HG02981 (cell line): ENCODE measurements around the gene GPATCH11.

ENCODE experiments used
- ATAC-seq: cut with Tn5 transposase; IDR thresholded peaks from one replicate; pipeline ENCODE4 v1.9.1; 2021; ENCODE audit warnings: mild to moderate bottlenecking, moderate library complexity; ENCODE audit not compliant: unreplicated experiment

Gene GPATCH11

GRCh38 chr2:37083873-37084794 is at the start of gene GPATCH11, which contains the start of gene HEATR5B:
Gene GPATCH11, plus strand, starts transcription at chr2:37084518. Its CDS starts 3,864 bp downstream, at chr2:37088382.
Gene HEATR5B, minus strand, starts transcription at chr2:37084372. Its CDS starts 958 bp downstream, at chr2:37083414.
- peak; percentile 84 for ATAC-seq

DNA sequence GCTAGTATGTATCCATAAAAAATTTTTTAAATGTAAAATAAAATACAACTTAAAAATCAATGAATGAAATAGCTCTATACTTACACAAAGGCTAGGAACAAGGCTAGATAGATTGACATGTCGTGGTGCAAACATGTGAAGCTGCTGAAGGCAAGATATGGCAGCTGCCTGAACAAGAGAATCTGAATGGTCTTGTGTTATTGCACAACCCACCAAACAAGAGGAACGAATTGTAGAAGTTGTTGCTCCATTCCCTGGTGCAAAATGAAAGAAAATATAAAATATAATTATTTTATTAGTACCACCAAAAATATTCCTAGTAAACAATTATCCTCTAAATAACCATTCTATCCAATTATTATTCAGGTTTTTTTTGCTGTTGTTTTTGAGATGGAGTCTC is 46.5 kb upstream of the GPATCH11 start:
- ATAC-seq: no peak

DNA sequence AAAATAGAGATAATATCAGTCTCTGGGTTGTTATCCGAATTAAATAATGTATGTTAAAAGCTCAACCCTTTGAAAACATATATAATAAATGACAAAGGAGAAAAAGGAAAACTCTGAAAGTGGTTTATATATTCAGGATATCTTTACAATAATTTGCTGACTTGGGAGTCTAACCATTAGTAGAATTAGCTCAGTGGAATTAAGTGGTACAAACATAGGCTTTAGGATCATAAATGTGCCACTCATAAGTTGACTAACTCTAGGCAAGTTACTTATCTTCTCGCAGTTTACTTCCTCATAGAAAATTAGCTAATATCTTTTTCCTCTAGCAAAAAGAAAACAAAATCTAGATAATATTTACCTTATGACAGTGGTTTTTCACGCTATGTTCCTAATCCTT is 44.7 kb upstream of the GPATCH11 start:
- no peak for ATAC-seq

DNA sequence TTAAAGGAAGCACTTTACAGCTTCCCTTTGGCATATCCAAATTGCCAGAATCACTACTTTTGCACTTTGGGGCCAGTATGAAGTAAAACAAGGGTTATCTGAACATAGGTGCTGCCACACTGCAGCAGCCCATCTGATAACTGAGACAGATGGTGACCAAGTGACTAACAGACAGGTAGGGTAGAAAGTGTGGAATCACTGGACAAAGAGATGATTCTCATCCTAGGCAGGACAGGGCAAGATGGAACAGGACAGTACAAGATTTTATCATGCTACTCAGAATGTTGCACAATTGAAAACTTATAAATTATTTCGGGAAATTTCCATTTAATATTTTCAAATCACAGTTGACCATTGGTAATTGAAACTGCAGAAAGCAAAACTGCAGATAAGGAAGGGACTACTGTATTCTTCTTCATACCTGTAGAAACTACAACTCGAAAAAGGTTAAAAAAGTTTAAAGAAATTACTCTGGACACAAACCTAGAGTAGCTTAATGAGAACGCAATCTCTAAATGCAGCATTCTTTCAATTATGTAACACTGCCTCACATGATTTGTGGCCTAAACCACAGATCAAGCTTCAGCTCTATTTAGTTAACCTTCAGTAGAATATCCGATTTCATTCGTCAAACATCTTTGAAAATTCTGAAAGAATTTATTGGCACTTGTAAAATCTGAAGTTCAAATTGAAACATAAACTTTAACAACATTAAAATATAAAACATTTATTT is 31.6 kb upstream of the GPATCH11 start:
- ATAC-seq: no peak

- no peak for ATAC-seq
Observed at GRCh38 chr2:37059841-37060240, 24.5 kb upstream of the GPATCH11 start.

DNA sequence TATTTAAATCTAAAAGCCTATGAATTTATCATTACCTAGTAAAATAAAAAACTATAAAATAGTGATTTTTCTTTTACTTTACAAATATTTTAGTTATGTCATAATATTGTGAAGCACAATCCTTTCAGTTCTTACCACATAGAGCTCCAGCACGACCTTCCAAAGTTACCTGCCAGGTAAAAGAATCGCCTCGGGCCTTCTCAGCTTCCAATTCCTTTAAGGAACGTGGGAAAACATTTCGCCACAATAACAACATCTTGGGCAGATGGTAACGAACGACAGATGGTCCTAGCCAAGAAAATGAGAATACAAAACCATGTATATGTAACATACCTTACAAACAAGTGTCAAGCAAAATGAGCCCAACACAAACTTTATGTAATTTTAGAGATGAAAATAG is 23.9 kb upstream of the GPATCH11 start:
- no peak for ATAC-seq

DNA sequence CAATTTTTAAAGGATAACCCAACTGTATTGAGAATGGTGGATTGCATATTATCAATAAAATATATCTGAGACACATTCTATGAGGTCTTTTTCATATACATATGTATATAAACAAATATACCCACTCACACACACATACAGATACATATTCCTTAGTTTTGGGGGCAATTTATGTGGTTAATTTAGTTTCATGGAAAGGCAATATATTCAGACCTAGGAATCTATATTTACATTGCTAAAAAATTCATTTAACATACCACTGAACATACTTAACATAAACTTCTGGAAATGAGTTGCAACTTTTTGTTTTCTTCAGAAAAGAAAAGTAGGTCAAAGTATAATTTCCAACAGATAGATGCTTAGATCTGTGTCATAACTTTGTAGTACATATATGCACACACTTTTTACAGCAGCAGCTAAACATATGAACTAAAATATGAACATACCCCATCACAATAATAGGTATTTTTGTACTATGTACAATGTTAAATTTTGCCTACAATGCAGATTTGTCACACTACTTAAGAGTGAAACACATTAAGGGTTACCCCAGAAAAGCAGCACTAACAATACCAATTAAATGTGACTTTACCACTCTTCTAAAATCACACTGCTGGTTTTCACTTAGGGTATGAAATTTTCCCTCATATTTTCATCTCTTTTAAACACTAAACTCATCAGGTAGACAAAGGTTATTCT is 23.2 kb upstream of the GPATCH11 start:
- no peak for ATAC-seq

DNA sequence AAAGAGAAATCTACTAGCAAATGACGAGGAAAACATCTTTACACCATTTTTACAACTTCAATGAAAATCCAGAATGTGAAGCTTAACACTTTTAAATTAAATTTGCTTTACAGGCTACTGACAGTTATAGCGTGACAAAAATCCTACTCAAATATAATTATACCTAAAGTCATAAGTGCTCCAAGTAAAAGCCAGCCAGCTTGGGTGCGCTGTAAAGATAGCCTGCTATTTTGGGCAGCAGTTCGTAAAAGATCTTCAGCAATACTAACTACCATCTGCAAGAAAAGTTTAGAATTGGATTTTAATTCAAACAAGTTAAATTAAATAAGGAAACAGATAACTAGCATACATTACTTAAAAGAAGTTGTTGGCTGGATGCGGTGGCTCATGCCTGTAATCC is 22.5 kb upstream of the GPATCH11 start:
- ATAC-seq: no peak

- no peak for ATAC-seq
Observed at GRCh38 chr2:37068686-37069085, 15.6 kb upstream of the GPATCH11 start.

GRCh38 chr2:37070931-37071330 is 13.4 kb upstream of the GPATCH11 start:
- ATAC-seq: no peak

GRCh38 chr2:37080266-37080665 is 4.1 kb upstream of the GPATCH11 start:
- ATAC-seq: no peak

DNA sequence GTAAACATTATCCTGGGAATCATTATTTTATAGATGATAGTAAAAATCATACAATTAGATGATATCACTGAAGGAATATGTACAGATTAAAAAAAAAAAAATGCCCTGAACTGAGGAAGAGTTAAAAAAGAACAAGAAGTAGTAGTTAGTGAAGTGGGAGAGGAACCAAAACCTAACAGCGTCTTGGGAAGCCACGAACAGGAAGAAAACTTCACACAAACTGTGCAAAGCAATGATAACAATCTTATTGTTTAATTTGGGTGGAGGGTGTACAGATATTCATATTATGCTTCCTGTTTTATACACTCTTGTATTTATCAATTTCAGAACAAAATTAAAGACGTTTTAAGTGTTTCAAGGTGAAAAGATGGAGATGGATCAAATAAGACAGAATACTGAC is 3.6 kb upstream of the GPATCH11 start:
- ATAC-seq: no peak

- no peak for ATAC-seq
Observed at GRCh38 chr2:37084797-37085196, 479 bp downstream of the GPATCH11 start.

- no peak for ATAC-seq
Observed at GRCh38 chr2:37085731-37086147, 1.4 kb downstream of the GPATCH11 start.

- peak; percentile 91 for ATAC-seq
Observed at GRCh38 chr2:37090019-37090477, 5.7 kb downstream of the GPATCH11 start.

DNA sequence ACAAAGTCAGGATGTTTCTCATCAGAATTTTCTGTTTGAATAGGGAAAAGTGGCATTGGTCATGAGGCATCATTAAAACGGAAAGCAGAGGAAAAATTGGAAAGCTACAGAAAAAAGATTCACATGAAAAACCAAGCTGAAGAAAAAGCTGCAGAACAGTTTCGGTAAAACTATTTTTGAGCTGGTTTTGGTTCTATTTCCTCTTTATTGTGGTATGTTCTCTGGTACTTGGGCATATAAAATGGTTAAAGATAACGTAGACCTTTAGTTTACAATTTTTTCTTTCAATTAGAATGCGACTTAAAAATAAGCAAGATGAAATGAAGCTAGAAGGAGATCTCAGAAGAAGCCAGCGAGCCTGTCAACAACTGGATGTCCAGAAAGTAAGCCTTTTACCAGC is 7.6 kb downstream of the GPATCH11 start:
- ATAC-seq: peak; percentile 38

- ATAC-seq: no peak
Observed at GRCh38 chr2:37096568-37096967, 12.2 kb downstream of the GPATCH11 start.

DNA sequence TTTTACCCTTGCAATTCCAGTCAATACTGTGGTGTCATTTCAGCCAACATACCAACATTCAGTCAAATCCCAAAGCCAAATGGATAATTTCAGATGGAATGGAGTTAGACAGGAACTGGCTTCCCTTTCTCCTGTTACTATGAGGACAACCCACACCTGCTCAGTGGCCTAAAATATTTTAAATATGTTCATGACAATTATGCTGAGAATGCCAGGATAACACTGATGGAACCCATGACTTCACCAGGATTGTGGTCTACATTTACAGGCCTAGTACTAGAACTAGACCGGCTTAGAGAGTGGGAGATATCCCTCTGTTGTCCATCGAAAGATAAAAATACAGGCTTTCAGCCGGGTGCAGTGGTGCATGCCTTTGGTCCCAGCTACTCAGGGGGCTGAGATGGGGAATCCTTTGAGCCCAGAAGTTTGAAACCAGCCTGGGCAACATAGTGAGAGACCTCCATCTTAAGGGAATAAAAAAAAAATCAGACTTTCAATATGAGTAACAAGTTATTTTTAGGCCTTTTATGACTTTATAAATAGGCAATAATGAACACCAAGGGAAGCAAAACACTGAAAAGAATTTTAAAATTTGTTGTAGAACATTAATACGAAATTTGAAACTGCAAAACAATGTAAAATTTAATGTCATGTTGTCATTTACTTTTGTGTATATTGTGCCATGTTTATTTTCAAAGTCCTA is 14.2 kb downstream of the GPATCH11 start:
- ATAC-seq: no peak

GRCh38 chr2:37100054-37100453 is 15.7 kb downstream of the GPATCH11 start:
- ATAC-seq: no peak

GRCh38 chr2:37102588-37102987 is 18.3 kb downstream of the GPATCH11 start:
- ATAC-seq: no peak

GRCh38 chr2:37104178-37104577 is 19.9 kb downstream of the GPATCH11 start:
- no peak for ATAC-seq
